H9 (cell line): Measurements from ENCODE around the gene EIF2S2. TPM values are rescaled to one million over a fixed set of nuclear protein-coding genes. Genes with fewer than 3 reads are reported as not detected.

Source experiments
- DNase-seq: peaks from one replicate; pipeline ENCODE4 v3.0.0-alpha.2; 2017
- H2AFZ ChIP-seq: one replicate; pipeline ENCODE4 v1.6.1; 2013; ENCODE audit warnings: mild to moderate bottlenecking, low read length, control low read depth, moderate library complexity
- H2AK5ac ChIP-seq: 2 replicates; pipeline ENCODE4 v1.6.1; 2013; ENCODE audit warnings: low read length, control low read depth, mixed read lengths; ENCODE audit not compliant: insufficient read length
- H2BK120ac ChIP-seq: one replicate; pipeline ENCODE4 v1.6.1; 2013; ENCODE audit warnings: low read depth, mild to moderate bottlenecking, low read length, control low read depth, inconsistent platforms; ENCODE audit not compliant: poor library complexity, severe bottlenecking
- H2BK12ac ChIP-seq: 2 replicates; pipeline ENCODE4 v1.6.1; 2013; ENCODE audit warnings: low read length, control low read depth, mixed read lengths, low read depth; ENCODE audit not compliant: insufficient read length
- H2BK15ac ChIP-seq: 2 replicates; pipeline ENCODE4 v1.6.1; 2013; ENCODE audit warnings: low read depth, low read length, control low read depth
- H2BK20ac ChIP-seq: one replicate; pipeline ENCODE4 v1.6.1; 2013; ENCODE audit warnings: low read depth, mild to moderate bottlenecking, low read length, control low read depth, inconsistent platforms; ENCODE audit not compliant: poor library complexity, severe bottlenecking
- H2BK5ac ChIP-seq: 2 replicates; pipeline ENCODE4 v1.6.1; 2013; ENCODE audit warnings: low read length, control low read depth, mixed read lengths; ENCODE audit not compliant: insufficient read length
- H3K14ac ChIP-seq: 2 replicates; pipeline ENCODE4 v1.6.1; 2013; ENCODE audit warnings: low read length, control low read depth; ENCODE audit not compliant: insufficient read depth
- H3K18ac ChIP-seq: 2 replicates; pipeline ENCODE4 v1.6.1; 2013; ENCODE audit warnings: low read depth, mild to moderate bottlenecking, mixed read lengths, low read length, control low read depth; ENCODE audit not compliant: insufficient read length
- H3K23ac ChIP-seq: 2 replicates; pipeline ENCODE4 v1.6.1; 2013; ENCODE audit warnings: low read length, control low read depth, mixed read lengths, low read depth; ENCODE audit not compliant: insufficient read length
- H3K23me2 ChIP-seq: 2 replicates; pipeline ENCODE4 v1.6.1; 2013; ENCODE audit warnings: low read depth, mild to moderate bottlenecking, mixed read lengths, low read length, control low read depth; ENCODE audit not compliant: insufficient read length, poor library complexity, severe bottlenecking
- H3K27ac ChIP-seq: 2 replicates; pipeline ENCODE4 v1.5.1; 2013; ENCODE audit warnings: low read length, control low read depth, mixed read lengths, low read depth; ENCODE audit not compliant: insufficient read length
- H3K27me3 ChIP-seq: 2 replicates; pipeline ENCODE4 v1.6.1; 2013; ENCODE audit warnings: low read length, control low read depth, inconsistent platforms; ENCODE audit not compliant: insufficient read depth
- H3K4ac ChIP-seq: 2 replicates; pipeline ENCODE4 v1.6.1; 2013; ENCODE audit warnings: low read depth, mild to moderate bottlenecking, control low read depth, inconsistent platforms, low read length, moderate library complexity
- H3K4me1 ChIP-seq: 2 replicates; pipeline ENCODE4 v1.6.1; 2013; ENCODE audit warnings: low read length, control low read depth, inconsistent platforms; ENCODE audit not compliant: insufficient read depth
- H3K4me2 ChIP-seq: 2 replicates; pipeline ENCODE4 v1.6.1; 2013; ENCODE audit warnings: low read length, control low read depth, mixed read lengths; ENCODE audit not compliant: insufficient read length, insufficient read depth
- H3K56ac ChIP-seq: 2 replicates; pipeline ENCODE4 v1.6.1; 2013; ENCODE audit warnings: low read depth, mild to moderate bottlenecking, mixed read lengths, low read length, control low read depth; ENCODE audit not compliant: insufficient read length
- H3K79me1 ChIP-seq: 2 replicates; pipeline ENCODE4 v1.6.1; 2013; ENCODE audit warnings: low read depth, mild to moderate bottlenecking, moderate library complexity, low read length, control low read depth, inconsistent platforms; ENCODE audit not compliant: insufficient read depth, poor library complexity, severe bottlenecking
- H3K79me2 ChIP-seq: 2 replicates; pipeline ENCODE4 v1.6.1; 2013; ENCODE audit warnings: low read length, control low read depth, inconsistent platforms; ENCODE audit not compliant: insufficient read depth
- H3K9ac ChIP-seq: 2 replicates; pipeline ENCODE4 v1.6.1; 2013; ENCODE audit warnings: low read length, control low read depth, mixed read lengths; ENCODE audit not compliant: insufficient read length; ENCODE audit errors: extremely low read depth
- H3K9me3 ChIP-seq: one replicate; pipeline ENCODE4 v1.6.1; 2013; ENCODE audit warnings: low read depth, low read length, inconsistent platforms; ENCODE audit not compliant: control insufficient read depth
- H3T11ph ChIP-seq: one replicate; pipeline ENCODE4 v1.6.1; 2013; ENCODE audit warnings: mild to moderate bottlenecking, low read length, control low read depth, inconsistent platforms
- H4K20me1 ChIP-seq: one replicate; pipeline ENCODE4 v1.6.1; 2013; ENCODE audit not compliant: control insufficient read depth, insufficient read length, insufficient read depth
- H4K5ac ChIP-seq: 2 replicates; pipeline ENCODE4 v1.6.1; 2013; ENCODE audit warnings: low read depth, mild to moderate bottlenecking, mixed read lengths, low read length, control low read depth; ENCODE audit not compliant: insufficient read length
- H4K8ac ChIP-seq: replicated peaks from 2 replicates; pipeline ENCODE4 v1.6.1; 2013; ENCODE audit warnings: low read length, control low read depth, mixed read lengths, low read depth; ENCODE audit not compliant: insufficient read length
- H4K91ac ChIP-seq: 2 replicates; pipeline ENCODE4 v1.6.1; 2013; ENCODE audit warnings: low read depth, mild to moderate bottlenecking, moderate library complexity, mixed read lengths, low read length, control low read depth; ENCODE audit not compliant: insufficient read length
- H3K27ac Mint-ChIP-seq, 3 experiments: 2 replicates in 2 of 3; 3 replicates in 1 of 3; pipeline ENCODE4 v1.8.0; 2020 to 2021; ENCODE audit warnings: mixed read lengths in 3 of 3, mild to moderate bottlenecking in 1 of 3, moderate library complexity in 1 of 3
- H3K27me3 Mint-ChIP-seq: 2 replicates; pipeline ENCODE4 v1.8.0; 2021; ENCODE audit warnings: low read depth, mild to moderate bottlenecking, moderate library complexity, mixed read lengths
- H3K36me3 Mint-ChIP-seq, 3 experiments: 2 replicates in 2 of 3; 3 replicates in 1 of 3; pipeline ENCODE4 v1.8.0; 2020 to 2021; ENCODE audit warnings: low read depth in 3 of 3, mixed read lengths in 3 of 3; ENCODE audit not compliant: insufficient read depth in 1 of 3
- H3K4me1 Mint-ChIP-seq, 2 experiments: 2 replicates each; pipeline ENCODE4 v1.8.0; 2020; ENCODE audit warnings: mixed read lengths in 2 of 2
- H3K4me3 Mint-ChIP-seq, 2 experiments: 2 replicates in 1 of 2; 3 replicates in 1 of 2; pipeline ENCODE4 v1.8.0; 2020 to 2021; ENCODE audit warnings: mild to moderate bottlenecking in 2 of 2, mixed read lengths in 2 of 2, moderate library complexity in 1 of 2
- H3K9me3 Mint-ChIP-seq, 2 experiments: 2 replicates in 1 of 2; 3 replicates in 1 of 2; pipeline ENCODE4 v1.8.0; 2020; ENCODE audit warnings: mild to moderate bottlenecking in 2 of 2, mixed read lengths in 2 of 2, moderate library complexity in 1 of 2
- WGBS: extraction: QIAGEN DNeasy Blood & Tissue Kit; methylation state at CpG from one replicate; pipeline ENCODE4 v1.1.7; 2013; ENCODE audit warnings: missing lambda C conversion rate, low lambda C conversion rate, mixed read lengths; ENCODE audit not compliant: insufficient read length; ENCODE audit errors: extremely low coverage; 5-methylcytosine and 5-hydroxymethylcytosine counted together
- total RNA-seq: library from RNA; stranded (reverse); gene quantifications from 2 replicates; pipeline ENCODE4 v1.2.1, GENCODE V29; 2021
- TF ChIP-seq, protein P1 (sequence below): fragments of 200-600 bp; sonication (generic); conservative IDR thresholded peaks from 3 replicates; pipeline ENCODE4 v1.8.0; 2021; ENCODE audit warnings: antibody characterized with exemption, mild to moderate bottlenecking

The EIF2S2 gene
- total RNA-seq, 1 experiment from 2014 or later = 188 TPM

DNA sequence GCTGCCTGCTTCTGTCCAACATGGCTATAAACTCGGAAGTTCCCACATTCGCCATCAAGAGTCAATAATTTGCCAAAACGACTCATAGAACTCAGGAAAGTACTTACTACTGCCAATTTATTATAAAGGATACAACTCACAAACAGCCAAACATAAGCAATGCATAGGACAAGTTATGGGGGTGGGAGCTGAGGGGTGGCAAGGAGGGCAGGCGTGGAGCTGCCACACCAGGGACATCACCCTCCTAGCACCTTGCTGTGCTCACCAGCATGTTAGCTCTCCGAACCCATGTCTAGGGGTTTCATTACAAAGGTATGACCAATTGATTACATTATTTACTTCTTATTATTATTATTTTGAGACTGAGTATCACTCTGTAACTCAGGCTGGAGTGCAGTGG, 12.4 kb downstream of the EIF2S2 start:
- no peak overlapping the region for H3K14ac ChIP-seq
- no peak overlapping the region for H4K5ac ChIP-seq
- Mint-ChIP-seq H3K4me1 (no peaks in the 10 kb centered on the region), H3K27me3 (no peaks in the 10 kb centered on the region), H3K4me3 (no peak overlapping the region), H3K9me3 (no peaks in the 10 kb centered on the region), H3K36me3 (peaks cover 66 to 98% (median 93%) of the 10 kb centered on the region in 3 experiments; a peak in 6 of 7 replicates), H3K27ac (peak overlapping the region in 2 of 3 experiments; percentile 45 to 53; a peak in 1 of 7 replicates)
- no peak overlapping the region for H3K18ac ChIP-seq
- H3K9ac ChIP-seq = no peak overlapping the region
- no peaks in the 10 kb centered on the region; the same call in 1 of the 2 replicates for H3K79me2 ChIP-seq
- no CpG with 5 or more reads among the region's 5 CpGs for WGBS
- H3K9me3 ChIP-seq = no peaks in the 10 kb centered on the region
- H2BK15ac ChIP-seq = no peak overlapping the region
- H3K27ac ChIP-seq = no peak overlapping the region
- H2BK12ac ChIP-seq = no peak overlapping the region
- no peaks in the 10 kb centered on the region for H4K20me1 ChIP-seq
- TF ChIP-seq, protein P1, sequence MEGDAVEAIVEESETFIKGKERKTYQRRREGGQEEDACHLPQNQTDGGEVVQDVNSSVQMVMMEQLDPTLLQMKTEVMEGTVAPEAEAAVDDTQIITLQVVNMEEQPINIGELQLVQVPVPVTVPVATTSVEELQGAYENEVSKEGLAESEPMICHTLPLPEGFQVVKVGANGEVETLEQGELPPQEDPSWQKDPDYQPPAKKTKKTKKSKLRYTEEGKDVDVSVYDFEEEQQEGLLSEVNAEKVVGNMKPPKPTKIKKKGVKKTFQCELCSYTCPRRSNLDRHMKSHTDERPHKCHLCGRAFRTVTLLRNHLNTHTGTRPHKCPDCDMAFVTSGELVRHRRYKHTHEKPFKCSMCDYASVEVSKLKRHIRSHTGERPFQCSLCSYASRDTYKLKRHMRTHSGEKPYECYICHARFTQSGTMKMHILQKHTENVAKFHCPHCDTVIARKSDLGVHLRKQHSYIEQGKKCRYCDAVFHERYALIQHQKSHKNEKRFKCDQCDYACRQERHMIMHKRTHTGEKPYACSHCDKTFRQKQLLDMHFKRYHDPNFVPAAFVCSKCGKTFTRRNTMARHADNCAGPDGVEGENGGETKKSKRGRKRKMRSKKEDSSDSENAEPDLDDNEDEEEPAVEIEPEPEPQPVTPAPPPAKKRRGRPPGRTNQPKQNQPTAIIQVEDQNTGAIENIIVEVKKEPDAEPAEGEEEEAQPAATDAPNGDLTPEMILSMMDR = no peak
- H3T11ph ChIP-seq = no peak overlapping the region
- H2BK20ac ChIP-seq = no peak overlapping the region
- no peak overlapping the region for H2AFZ ChIP-seq
- H2BK5ac ChIP-seq = no peak overlapping the region
- H3K27me3 ChIP-seq = no peaks in the 10 kb centered on the region
- no peaks in the 10 kb centered on the region for H3K4me1 ChIP-seq
- H3K23ac ChIP-seq = no peak overlapping the region
- H2AK5ac ChIP-seq = no peak overlapping the region
- H2BK120ac ChIP-seq = no peak overlapping the region
- no peak overlapping the region for H3K4ac ChIP-seq
- H3K79me1 ChIP-seq = no peaks in the 10 kb centered on the region
- no peak overlapping the region for H3K4me2 ChIP-seq
- no peak overlapping the region for H4K91ac ChIP-seq
- H3K56ac ChIP-seq = no peak overlapping the region
- H4K8ac ChIP-seq = no peak overlapping the region
- DNase-seq = no peak
- H3K23me2 ChIP-seq = no peaks in the 10 kb centered on the region
